CD4-positive, alpha-beta T cell treated with Interferon gamma for 1 hour (primary cell): ENCODE measurements around the gene TSHB.
"Not testable (repeated sequence)": the region's sequence is repeated elsewhere in the genome, so short reads cannot be mapped to it uniquely, and the experiment has no call there.

Experiments used
- DNase-seq: peaks from one replicate; pipeline ENCODE4 v3.0.0-alpha.2; 2020

TSHB gene

GRCh38 chr1:115029526-115029925 is at the start of gene TSHB:
TSS of gene TSHB (plus strand) at chr1:115029826. CDS start at chr1:115033363, 3,537 bp downstream.
- no peak for DNase-seq

GRCh38 chr1:114982251-114982650 is 47.4 kb upstream of the TSHB start:
- no peak for DNase-seq

- DNase-seq, result no peak
These were observed 43.3 kb upstream of the TSHB start for GRCh38 chr1:114986286-114986685.

GRCh38 chr1:114988095-114988494 is 41.5 kb upstream of the TSHB start:
- DNase-seq, result no peak

GRCh38 chr1:114997510-114998289 is 31.9 kb upstream of the TSHB start:
- DNase-seq, result no peak

GRCh38 chr1:115006191-115006590 is 23.4 kb upstream of the TSHB start:
- no peak for DNase-seq

- DNase-seq, result no peak
These were observed 17.6 kb upstream of the TSHB start for GRCh38 chr1:115012006-115012405.

GRCh38 chr1:115012434-115012833 is 17.2 kb upstream of the TSHB start:
- no peak for DNase-seq

- DNase-seq, result no peak
These were observed 15.8 kb upstream of the TSHB start for GRCh38 chr1:115013792-115014191.

GRCh38 chr1:115019549-115019948 is 10.1 kb upstream of the TSHB start:
- not testable (repeated sequence) for DNase-seq

- no peak for DNase-seq
These were observed 8.5 kb upstream of the TSHB start for GRCh38 chr1:115021145-115021544.

- DNase-seq, result no peak
These were observed 6.0 kb upstream of the TSHB start for GRCh38 chr1:115023593-115023992.

GRCh38 chr1:115031595-115031994 is 2.0 kb downstream of the TSHB start:
- no peak for DNase-seq

GRCh38 chr1:115035652-115036051 is 6.0 kb downstream of the TSHB start:
- no peak for DNase-seq

- DNase-seq, result no peak
These were observed 7.3 kb downstream of the TSHB start for GRCh38 chr1:115036814-115037507.

GRCh38 chr1:115040501-115040900 is 10.9 kb downstream of the TSHB start:
- no peak for DNase-seq

- no peak for DNase-seq
These were observed 12.0 kb downstream of the TSHB start for GRCh38 chr1:115041654-115042053.

GRCh38 chr1:115046751-115047150 is 17.1 kb downstream of the TSHB start:
- DNase-seq, result no peak

- DNase-seq, result no peak
These were observed 22.2 kb downstream of the TSHB start for GRCh38 chr1:115051850-115052249.

- peak; percentile 36 for DNase-seq
These were observed 22.9 kb downstream of the TSHB start for GRCh38 chr1:115052454-115053083.

- no peak for DNase-seq
These were observed 26.8 kb downstream of the TSHB start for GRCh38 chr1:115056395-115056798.

- DNase-seq, result no peak
These were observed 28.1 kb downstream of the TSHB start for GRCh38 chr1:115057661-115058254.

GRCh38 chr1:115059316-115059715 is 29.7 kb downstream of the TSHB start:
- no peak for DNase-seq

- no peak for DNase-seq
These were observed 30.9 kb downstream of the TSHB start for GRCh38 chr1:115060501-115060900.
